ENCODE results near the gene HELB. TPM values are rescaled to one million over a fixed set of nuclear protein-coding genes. Genes with fewer than 3 reads are reported as not detected.

The HELB gene
- total RNA-seq, 1 experiment from 2014 or later, result 10.0 TPM

DNA sequence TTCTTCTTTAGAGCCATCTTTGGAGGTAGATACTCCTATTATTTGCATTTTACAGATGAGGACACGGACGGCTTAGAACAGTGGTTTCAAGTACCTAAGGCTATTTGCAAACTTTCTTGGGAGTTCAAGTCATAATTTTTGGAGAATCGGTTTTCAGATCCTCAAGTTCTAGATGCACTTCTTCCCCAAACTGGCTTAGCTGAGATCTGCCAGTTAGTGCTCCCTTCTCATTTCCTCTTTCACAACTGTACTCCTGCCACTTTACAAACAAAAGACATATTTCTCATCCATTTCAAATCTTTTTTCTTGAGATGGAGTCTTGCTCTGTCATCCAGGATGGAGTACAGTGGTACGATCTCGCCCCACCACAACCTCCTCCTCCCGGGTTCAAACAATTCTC lies 77.3 kb downstream of the HELB start:
- Histone ChIP-seq H3K9me3 (ENCODE audit: insufficient read depth, low read depth) (no peaks in the 10 kb centered on the region), H4K20me1 (ENCODE audit: insufficient read depth) (no peaks in the 10 kb centered on the region), H3F3A (ENCODE audit: insufficient read depth, low read depth) (no peaks in the 10 kb centered on the region), H3K36me3 (ENCODE audit: low read depth) (no peaks in the 10 kb centered on the region), H3K27ac (no peak overlapping the region), H3K9me2 (ENCODE audit: insufficient read depth) (no peaks in the 10 kb centered on the region), H3K27me3 (ENCODE audit: insufficient read depth, low read depth) (no peaks in the 10 kb centered on the region), H3K4me3 (no peak overlapping the region), H3K79me2 (ENCODE audit: low read depth) (no peaks in the 10 kb centered on the region), H3K4me2 (no peak overlapping the region), H3K4me1 (replicated peaks; ENCODE audit: insufficient read depth) (no peaks in the 10 kb centered on the region), H2AFZ (no peak overlapping the region)
- TF ChIP-seq, protein P1, sequence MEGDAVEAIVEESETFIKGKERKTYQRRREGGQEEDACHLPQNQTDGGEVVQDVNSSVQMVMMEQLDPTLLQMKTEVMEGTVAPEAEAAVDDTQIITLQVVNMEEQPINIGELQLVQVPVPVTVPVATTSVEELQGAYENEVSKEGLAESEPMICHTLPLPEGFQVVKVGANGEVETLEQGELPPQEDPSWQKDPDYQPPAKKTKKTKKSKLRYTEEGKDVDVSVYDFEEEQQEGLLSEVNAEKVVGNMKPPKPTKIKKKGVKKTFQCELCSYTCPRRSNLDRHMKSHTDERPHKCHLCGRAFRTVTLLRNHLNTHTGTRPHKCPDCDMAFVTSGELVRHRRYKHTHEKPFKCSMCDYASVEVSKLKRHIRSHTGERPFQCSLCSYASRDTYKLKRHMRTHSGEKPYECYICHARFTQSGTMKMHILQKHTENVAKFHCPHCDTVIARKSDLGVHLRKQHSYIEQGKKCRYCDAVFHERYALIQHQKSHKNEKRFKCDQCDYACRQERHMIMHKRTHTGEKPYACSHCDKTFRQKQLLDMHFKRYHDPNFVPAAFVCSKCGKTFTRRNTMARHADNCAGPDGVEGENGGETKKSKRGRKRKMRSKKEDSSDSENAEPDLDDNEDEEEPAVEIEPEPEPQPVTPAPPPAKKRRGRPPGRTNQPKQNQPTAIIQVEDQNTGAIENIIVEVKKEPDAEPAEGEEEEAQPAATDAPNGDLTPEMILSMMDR (conservative IDR thresholded peaks at IDR 0.05), result no peak
- no peak for TF ChIP-seq EZH2 (IDR thresholded peaks at IDR 0.05; ENCODE audit: low read depth)
- intact Hi-C loops (cut with micrococcal nuclease; ENCODE audit: unreplicated experiment), result no loop called here
- no peak for DNase-seq
- BruUV-seq (replicated peaks), result no TSS peak
- POLR2A ChIA-PET (ENCODE audit: unreplicated experiment), result interaction anchor here (0.6 kb wide), 1 partner anchor 35 kb away, joined by 3 read pairs; no protein-coding TSS in a partner anchor
- CTCF ChIA-PET, result no interaction called here

DNA sequence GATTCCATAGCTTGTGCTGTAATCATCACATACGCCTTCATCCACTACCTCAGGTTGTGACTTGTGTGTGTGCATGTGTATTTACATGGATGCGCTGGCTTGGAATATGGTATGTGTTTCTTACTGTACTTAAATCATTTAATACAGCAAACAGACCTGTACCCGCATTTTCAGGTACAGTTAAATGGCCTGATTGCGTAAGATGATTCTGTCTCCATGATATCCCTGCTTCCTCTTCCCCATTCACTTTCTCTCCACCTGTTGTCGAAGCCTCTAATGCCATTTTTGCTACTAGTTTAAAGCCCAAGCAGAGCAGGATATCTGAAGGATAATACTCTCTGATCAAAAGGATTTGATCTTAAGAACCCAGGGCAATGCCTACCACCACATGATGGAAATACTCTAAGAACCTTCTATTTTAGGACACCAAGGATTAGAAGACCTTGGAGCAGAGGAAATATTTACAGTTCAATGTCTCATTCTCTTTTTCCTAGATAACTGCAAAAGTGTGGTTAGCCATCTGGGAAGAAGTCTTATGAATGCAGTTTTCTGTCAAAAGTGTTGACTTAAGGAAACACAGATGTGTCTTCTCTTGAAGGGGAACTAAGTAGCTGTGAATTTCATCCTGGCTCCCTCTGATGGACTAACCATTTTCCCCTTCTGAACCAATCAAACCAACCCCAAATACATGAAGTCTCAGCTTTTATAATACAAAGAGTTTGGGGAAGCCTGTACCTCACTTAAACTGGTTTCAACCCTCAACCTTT lies 78.7 kb downstream of the HELB start:
- Histone ChIP-seq H3K4me1 (replicated peaks; ENCODE audit: insufficient read depth) (no peaks in the 10 kb centered on the region), H3K27me3 (ENCODE audit: insufficient read depth, low read depth) (no peaks in the 10 kb centered on the region), H3K27ac (no peak overlapping the region), H3K36me3 (ENCODE audit: low read depth) (no peaks in the 10 kb centered on the region), H3F3A (ENCODE audit: insufficient read depth, low read depth) (no peaks in the 10 kb centered on the region), H4K20me1 (ENCODE audit: insufficient read depth) (no peaks in the 10 kb centered on the region), H3K9me2 (ENCODE audit: insufficient read depth) (no peaks in the 10 kb centered on the region), H3K4me3 (no peak overlapping the region), H3K4me2 (no peak overlapping the region), H3K79me2 (ENCODE audit: low read depth) (no peaks in the 10 kb centered on the region), H3K9me3 (ENCODE audit: insufficient read depth, low read depth) (no peaks in the 10 kb centered on the region), H2AFZ (no peak overlapping the region)
- ChIA-PET POLR2A (ENCODE audit: unreplicated experiment) (no interaction called here), CTCF (interaction anchor here (0.5 kb wide), 1 partner anchor 616 kb away, joined by 3 read pairs; no protein-coding TSS in a partner anchor)
- BruUV-seq (replicated peaks), result no TSS peak
- intact Hi-C loops (cut with micrococcal nuclease; ENCODE audit: unreplicated experiment), result no loop called here
- DNase-seq, result no peak
- TF ChIP-seq, protein P1 (conservative IDR thresholded peaks at IDR 0.05), result no peak
- TF ChIP-seq EZH2 (IDR thresholded peaks at IDR 0.05; ENCODE audit: low read depth), result no peak

DNA sequence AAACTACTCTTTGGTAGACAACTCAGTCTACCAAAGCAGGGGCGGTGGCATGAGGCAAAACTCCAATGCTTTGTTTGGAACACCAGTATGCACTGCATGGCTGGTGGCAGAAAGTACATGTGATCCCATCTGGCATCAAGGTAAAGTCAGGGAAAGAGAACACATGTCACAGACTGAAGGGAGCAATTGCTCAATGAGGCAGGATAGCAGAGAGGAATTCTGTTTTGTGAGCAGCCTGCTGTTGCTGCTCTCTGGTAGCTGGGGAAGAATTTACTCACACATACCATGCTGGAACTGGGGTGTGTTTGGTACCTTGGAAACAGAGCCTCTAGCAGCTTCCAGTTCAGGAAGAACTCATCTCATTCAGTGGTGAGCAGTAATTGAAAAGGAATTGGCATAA lies 84.8 kb downstream of the HELB start:
- BruUV-seq (replicated peaks), result no TSS peak
- no peaks in the 10 kb centered on the region for H3K36me3 ChIP-seq (ENCODE audit: low read depth)
- no peaks in the 10 kb centered on the region for H4K20me1 ChIP-seq (ENCODE audit: insufficient read depth)
- CTCF ChIA-PET, result no interaction called here
- H3K27me3 ChIP-seq (ENCODE audit: insufficient read depth, low read depth), result no peaks in the 10 kb centered on the region
- H3K4me1 ChIP-seq (replicated peaks; ENCODE audit: insufficient read depth), result no peaks in the 10 kb centered on the region
- H3K79me2 ChIP-seq (ENCODE audit: low read depth), result no peaks in the 10 kb centered on the region
- H3K9me3 ChIP-seq (ENCODE audit: insufficient read depth, low read depth), result no peaks in the 10 kb centered on the region
- H3F3A ChIP-seq (ENCODE audit: insufficient read depth, low read depth), result no peaks in the 10 kb centered on the region
- no peak overlapping the region for H3K27ac ChIP-seq
- DNase-seq, result no peak
- POLR2A ChIA-PET (ENCODE audit: unreplicated experiment), result no interaction called here
- no peaks in the 10 kb centered on the region for H3K9me2 ChIP-seq (ENCODE audit: insufficient read depth)
- H2AFZ ChIP-seq, result no peak overlapping the region
- TF ChIP-seq EZH2 (IDR thresholded peaks at IDR 0.05; ENCODE audit: low read depth), result no peak
- TF ChIP-seq, protein P1 (conservative IDR thresholded peaks at IDR 0.05), result no peak
- H3K4me3 ChIP-seq, result no peak overlapping the region
- no peak overlapping the region for H3K4me2 ChIP-seq
- intact Hi-C loops (cut with micrococcal nuclease; ENCODE audit: unreplicated experiment), result no loop called here

Other genes with a start within 250 kb of the HELB start
- 20.4 and 25.0 TPM in 2 replicates for gene LLPH, start 171.7 kb upstream of the HELB start, total RNA-seq (2021)
- gene TMBIM4, start 132.5 kb upstream of the HELB start, total RNA-seq (2021), result 48.2 and 49.8 TPM in 2 replicates
- 0.07 TPM in 1 of 2 replicates, not detected in the other for gene IRAK3, start 113.3 kb upstream of the HELB start, total RNA-seq (2021)